GM12801 (cell line): ENCODE measurements around the gene SLC41A2.

Experiments used
- TF ChIP-seq, protein P1 (sequence below): IDR thresholded peaks from one replicate; pipeline ENCODE4 v1.5.1; 2011; ENCODE audit warnings: control low read depth; ENCODE audit not compliant: insufficient read length; ENCODE audit errors: extremely low read depth

The SLC41A2 gene

DNA sequence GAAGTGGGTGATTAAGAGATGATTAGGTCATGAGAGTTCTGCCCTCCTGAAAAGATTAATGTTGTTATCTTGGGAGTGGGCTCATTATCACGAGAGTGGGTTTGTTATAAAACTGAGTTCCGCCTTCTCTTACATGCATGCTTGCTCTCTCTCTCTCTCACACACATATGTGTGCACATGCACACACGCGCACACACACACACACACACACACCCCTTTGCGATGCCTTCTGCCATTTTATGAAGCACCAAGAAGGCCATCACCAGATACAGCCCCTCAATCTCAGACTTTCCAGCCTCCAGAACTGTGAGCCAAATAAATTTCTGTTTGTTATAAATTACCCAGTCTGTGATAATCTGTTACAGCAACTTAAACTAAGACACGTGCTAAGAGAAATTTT, 5.7 kb upstream of the SLC41A2 start:
- TF ChIP-seq, protein P1, sequence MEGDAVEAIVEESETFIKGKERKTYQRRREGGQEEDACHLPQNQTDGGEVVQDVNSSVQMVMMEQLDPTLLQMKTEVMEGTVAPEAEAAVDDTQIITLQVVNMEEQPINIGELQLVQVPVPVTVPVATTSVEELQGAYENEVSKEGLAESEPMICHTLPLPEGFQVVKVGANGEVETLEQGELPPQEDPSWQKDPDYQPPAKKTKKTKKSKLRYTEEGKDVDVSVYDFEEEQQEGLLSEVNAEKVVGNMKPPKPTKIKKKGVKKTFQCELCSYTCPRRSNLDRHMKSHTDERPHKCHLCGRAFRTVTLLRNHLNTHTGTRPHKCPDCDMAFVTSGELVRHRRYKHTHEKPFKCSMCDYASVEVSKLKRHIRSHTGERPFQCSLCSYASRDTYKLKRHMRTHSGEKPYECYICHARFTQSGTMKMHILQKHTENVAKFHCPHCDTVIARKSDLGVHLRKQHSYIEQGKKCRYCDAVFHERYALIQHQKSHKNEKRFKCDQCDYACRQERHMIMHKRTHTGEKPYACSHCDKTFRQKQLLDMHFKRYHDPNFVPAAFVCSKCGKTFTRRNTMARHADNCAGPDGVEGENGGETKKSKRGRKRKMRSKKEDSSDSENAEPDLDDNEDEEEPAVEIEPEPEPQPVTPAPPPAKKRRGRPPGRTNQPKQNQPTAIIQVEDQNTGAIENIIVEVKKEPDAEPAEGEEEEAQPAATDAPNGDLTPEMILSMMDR = no peak

DNA sequence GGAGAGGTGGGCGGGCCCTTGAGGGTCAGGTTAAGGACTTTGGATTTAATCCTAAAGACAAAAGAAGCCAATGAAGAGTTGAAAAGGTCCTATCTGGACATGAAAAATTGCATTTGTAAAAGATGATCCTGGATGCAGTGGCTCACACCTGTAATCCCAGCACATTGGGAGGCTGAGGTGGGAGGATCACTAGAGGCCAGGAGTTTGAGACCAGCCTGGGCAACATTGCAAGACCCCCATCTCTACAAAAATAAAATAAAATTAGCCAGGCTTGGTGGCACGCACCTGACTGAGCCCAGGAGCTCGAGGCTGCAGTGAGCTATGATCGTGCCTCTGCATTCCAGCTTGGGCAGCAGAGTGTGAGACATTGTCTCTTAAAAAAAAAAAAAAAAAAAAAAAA, 2.4 kb upstream of the SLC41A2 start:
- TF ChIP-seq, protein P1 = no peak

DNA sequence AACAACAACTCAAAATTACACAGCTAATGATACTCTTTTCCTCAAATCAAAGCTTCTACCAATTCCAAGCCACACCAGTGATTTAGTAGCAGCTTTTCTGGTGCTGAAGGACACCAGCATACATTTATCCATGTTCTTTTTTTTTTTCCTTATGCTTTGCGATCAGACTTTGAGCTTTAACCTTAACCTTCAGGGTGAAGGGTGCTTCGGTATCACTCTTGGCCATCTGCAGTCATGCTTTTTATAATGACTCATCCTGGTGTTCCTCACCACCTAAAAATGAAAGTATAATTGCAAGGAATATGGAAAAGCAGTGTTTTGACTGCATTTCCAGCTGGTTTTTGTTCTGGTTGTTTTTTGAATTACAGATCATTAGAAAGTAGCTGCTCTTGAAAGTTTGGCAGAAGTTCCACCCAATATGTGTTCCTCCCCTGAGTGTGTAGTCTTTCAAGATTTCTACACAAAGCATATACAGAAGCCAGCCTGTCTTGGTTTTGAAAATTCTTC, 1.3 kb upstream of the SLC41A2 start:
- TF ChIP-seq, protein P1 = no peak

DNA sequence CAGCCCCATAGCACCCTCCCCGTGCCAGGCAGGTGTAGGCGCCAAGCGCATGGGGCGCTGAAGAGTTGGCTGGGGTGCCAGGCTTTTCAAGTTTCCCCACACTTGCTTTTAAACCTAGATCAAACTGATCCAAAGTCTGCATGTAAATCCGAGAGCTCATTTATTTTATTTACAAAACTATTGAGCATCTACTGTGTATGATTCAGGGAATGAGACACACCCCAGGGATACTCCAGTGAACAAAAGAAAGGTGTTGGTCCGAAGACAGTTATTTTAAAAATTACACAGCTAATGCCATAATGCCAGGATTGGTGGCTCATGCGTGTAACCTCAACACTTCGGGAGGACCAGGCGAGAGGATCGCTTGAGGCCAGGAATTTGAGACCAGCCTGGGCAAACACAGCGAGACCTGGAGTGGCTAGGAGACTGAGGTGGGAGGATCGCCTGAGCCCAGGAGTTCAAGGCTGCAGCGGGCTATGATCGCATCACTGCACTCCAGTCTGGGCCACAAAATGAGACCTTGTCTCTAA, 780 bp upstream of the SLC41A2 start:
- TF ChIP-seq, protein P1 = no peak

DNA sequence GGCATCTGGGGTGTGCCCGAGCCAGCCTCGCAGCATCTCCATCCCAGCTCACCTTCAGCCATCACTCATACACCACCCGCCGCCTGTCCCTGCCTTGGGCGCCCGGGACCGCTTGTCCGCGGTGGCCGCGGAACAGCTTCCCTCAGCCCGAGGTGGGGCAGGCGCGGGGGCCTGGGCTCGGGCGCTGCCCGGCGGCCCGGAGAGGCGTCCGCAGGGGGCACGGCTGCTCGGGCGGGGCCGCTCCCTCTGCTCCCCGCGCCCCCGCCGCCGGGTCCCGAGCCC, 430 bp downstream of the SLC41A2 start:
- TF ChIP-seq, protein P1 = no peak

DNA sequence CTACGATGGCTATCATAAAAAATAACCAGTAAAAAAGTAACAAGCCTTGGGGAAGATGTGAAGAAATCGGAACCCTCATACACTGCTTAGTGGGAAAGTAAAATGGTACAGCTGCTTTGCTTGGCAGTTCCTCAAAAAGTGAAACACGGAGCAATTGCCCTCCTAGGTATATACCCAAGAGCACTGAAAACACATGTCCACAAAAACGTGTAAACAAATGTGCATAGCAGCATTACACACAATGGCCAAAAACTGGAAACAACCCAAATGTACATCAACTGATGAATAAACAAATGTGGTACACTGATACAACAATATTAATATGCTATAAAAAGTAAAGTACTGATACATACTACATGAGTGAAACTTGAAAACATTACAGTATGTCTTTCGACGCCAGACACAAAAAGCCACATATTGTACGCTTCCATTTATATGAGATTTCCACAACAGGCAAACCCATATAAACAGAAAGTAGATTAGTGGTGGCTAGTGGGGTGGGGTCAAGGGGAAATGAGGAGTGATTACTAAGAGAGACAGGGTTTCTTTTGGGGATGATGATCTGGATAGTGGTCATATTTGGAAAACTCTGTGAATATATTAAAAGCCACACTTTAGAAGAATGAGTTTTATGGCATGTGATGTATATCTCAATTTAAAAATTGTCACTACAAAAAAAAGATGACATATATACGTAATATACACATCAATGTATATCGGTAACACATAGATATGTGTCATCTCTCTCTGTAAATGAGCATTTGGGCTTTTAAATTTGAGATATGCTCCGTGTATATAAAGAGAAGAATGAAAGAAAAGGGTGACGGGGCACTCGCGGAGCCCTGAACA, 996 bp downstream of the SLC41A2 start:
- TF ChIP-seq, protein P1 = no peak

DNA sequence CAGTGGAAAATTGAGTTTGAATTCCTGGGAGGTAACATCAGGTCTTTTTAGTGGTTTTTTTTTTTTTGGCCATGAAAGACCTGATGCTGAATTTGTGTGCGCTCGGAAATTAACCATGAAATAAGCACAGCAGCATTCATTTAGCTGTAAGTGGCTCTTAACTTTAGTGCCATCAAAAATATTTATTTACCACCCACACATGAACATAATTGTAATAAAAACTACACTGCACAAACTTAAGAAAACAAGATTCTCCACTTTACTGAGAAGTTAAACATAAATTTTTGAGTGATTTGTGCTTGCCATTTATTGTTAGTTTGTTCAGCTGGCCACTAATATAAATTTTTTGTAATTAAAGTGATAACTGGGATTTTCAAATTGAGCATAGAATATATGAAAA, 2.4 kb downstream of the SLC41A2 start:
- TF ChIP-seq, protein P1 = no peak
